CD4-positive, alpha-beta T cell treated with Interferon gamma for 1 hour (primary cell): ENCODE data around the gene UBR4.

Experiments used
- DNase-seq: peaks from one replicate; pipeline ENCODE4 v3.0.0-alpha.2; 2020

Gene UBR4

GRCh38 chr1:19032413-19032695 lies 177.7 kb downstream of the UBR4 start:
- no peak for DNase-seq

GRCh38 chr1:19029191-19030085 lies 180.6 kb downstream of the UBR4 start:
- no peak for DNase-seq

GRCh38 chr1:19028546-19029129 lies 181.4 kb downstream of the UBR4 start:
- no peak for DNase-seq

GRCh38 chr1:19028110-19028509 lies 182.0 kb downstream of the UBR4 start:
- DNase-seq: no peak
